ENCODE data around the gene RASA2. TPM values are rescaled to one million over a fixed set of nuclear protein-coding genes. Genes with fewer than 3 reads are reported as not detected.

The RASA2 gene
- polyA plus RNA-seq, 1 of the 3 experiments (the other 2 are of a cell fraction), result 2.4 TPM

DNA sequence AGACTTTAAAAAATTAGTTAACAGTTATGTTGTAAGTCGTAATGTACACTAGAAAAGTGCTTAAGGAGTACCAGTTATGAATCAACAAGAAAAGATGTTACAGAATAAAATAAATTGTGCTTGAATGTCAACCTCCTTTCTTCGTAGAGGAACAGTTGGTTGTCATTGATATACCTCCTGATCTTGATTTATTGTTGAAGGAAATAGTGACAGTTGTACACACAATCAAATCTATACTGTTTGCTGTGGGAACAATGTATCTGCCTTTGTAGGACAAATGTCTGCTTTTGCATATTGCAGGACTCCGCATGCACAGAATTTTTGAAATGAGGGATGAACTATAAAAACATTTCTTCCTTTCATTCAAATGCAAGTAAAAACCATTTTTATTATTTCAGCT, 19.2 kb downstream of the RASA2 start:
- H3K4me2 ChIP-seq, result no peak overlapping the region
- H3K4me1 ChIP-seq (ENCODE audit: control insufficient read depth in 1 of 2, insufficient read depth in 2 of 2, low read depth in 1 of 2, low read length in 1 of 2), result no peaks in the 10 kb centered on the region
- no peak overlapping the region for H3K4me3 ChIP-seq (ENCODE audit: low read depth in 2 of 2, low read length in 1 of 2)
- TF ChIP-seq MEF2A (IDR thresholded peaks at IDR 0.05; ENCODE audit: borderline replicate concordance, low read depth), result no peak
- CTCF ChIA-PET, result interaction anchor here (0.9 to 1.5 kb wide), 2 partner anchors 12 to 71 kb away, joined by 3 to 5 read pairs; no protein-coding TSS in a partner anchor
- H3K9ac ChIP-seq, result no peak overlapping the region
- no peak overlapping the region for H3K27ac ChIP-seq (ENCODE audit: low read depth in 2 of 2, low read length in 1 of 2)
- peaks cover 4 to 17% of the 10 kb centered on the region in 2 experiments for H3K36me3 ChIP-seq (replicated peaks in 1 of 2; ENCODE audit: control insufficient read depth in 1 of 2, insufficient read depth in 2 of 2, low read length in 1 of 2)
- H3K79me2 ChIP-seq (ENCODE audit: insufficient read depth), result peaks cover 94% of the 10 kb centered on the region
- no peak overlapping the region for H2AFZ ChIP-seq (ENCODE audit: low read depth)
- H3K27me3 ChIP-seq (ENCODE audit: insufficient read depth), result no peaks in the 10 kb centered on the region
- H3K9me3 ChIP-seq, result no peaks in the 10 kb centered on the region
- no peaks in the 10 kb centered on the region for H3K9me2 ChIP-seq
- DNase-seq, result no peak
- 93% methylated on average over 3 of the region's 3 CpGs for WGBS (ENCODE audit: low lambda C conversion rate)
- peaks cover 14% of the 10 kb centered on the region for H4K20me1 ChIP-seq (ENCODE audit: insufficient read depth)
- POLR2A ChIA-PET, result no interaction called here
- H3F3A ChIP-seq (replicated peaks; ENCODE audit: insufficient read depth), result no peaks in the 10 kb centered on the region

DNA sequence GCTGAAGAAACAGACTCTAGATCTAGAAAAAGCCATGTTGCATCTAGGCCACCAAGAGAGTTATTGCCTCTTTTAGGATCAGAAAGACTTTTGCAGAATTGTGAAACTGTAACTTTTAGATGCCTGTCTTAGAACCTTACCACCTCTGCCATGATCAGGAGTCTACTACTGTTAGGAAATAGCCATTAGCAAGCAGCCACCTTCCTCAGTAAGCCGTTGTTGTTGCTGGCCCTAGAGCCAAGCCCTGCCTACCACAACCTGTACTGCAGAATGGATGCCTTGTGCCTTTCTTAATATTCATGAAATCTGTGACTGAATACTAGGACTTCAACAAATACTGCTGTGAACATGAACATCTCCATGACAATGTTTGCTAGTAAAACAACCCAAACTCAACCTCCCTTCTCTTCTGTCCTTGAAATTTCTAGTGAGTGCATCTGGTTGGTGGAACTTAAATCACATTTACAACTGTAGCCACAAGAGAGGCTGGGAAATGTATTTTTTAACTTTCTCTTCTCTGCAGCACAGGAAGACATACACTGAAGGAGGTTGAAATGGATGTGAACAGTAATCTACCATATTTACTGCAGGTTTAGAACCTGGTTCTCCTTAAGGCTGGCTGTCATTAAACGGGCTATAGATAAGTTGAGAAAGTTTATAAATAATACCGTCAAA, 20.7 kb downstream of the RASA2 start:
- ChIA-PET CTCF (no interaction called here), POLR2A (no interaction called here)
- WGBS (ENCODE audit: low lambda C conversion rate), result 88% methylated on average over 3 of the region's 3 CpGs
- TF ChIP-seq RCOR1 (IDR thresholded peaks at IDR 0.05; ENCODE audit: low read length) (no peak), RAD21 (IDR thresholded peaks at IDR 0.05; ENCODE audit: low read length) (no peak), POLR2AphosphoS5 (IDR thresholded peaks at IDR 0.05; ENCODE audit: low read depth, low read length) (no peak), EP300 (IDR thresholded peaks at IDR 0.05; ENCODE audit: borderline replicate concordance in 1 of 2, low read depth in 1 of 2, low read length in 1 of 2) (no peak), GATA2 (CRISPR knock-in tag; IDR thresholded peaks at IDR 0.05) (no peak), TCF12 (IDR thresholded peaks at IDR 0.05) (no peak)
- TF ChIP-seq, protein P1, sequence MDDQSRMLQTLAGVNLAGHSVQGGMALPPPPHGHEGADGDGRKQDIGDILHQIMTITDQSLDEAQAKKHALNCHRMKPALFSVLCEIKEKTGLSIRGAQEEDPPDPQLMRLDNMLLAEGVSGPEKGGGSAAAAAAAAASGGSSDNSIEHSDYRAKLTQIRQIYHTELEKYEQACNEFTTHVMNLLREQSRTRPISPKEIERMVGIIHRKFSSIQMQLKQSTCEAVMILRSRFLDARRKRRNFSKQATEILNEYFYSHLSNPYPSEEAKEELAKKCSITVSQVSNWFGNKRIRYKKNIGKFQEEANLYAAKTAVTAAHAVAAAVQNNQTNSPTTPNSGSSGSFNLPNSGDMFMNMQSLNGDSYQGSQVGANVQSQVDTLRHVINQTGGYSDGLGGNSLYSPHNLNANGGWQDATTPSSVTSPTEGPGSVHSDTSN (IDR thresholded peaks at IDR 0.05), result no peak
- TF ChIP-seq, protein P2, sequence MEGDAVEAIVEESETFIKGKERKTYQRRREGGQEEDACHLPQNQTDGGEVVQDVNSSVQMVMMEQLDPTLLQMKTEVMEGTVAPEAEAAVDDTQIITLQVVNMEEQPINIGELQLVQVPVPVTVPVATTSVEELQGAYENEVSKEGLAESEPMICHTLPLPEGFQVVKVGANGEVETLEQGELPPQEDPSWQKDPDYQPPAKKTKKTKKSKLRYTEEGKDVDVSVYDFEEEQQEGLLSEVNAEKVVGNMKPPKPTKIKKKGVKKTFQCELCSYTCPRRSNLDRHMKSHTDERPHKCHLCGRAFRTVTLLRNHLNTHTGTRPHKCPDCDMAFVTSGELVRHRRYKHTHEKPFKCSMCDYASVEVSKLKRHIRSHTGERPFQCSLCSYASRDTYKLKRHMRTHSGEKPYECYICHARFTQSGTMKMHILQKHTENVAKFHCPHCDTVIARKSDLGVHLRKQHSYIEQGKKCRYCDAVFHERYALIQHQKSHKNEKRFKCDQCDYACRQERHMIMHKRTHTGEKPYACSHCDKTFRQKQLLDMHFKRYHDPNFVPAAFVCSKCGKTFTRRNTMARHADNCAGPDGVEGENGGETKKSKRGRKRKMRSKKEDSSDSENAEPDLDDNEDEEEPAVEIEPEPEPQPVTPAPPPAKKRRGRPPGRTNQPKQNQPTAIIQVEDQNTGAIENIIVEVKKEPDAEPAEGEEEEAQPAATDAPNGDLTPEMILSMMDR (IDR thresholded peaks at IDR 0.05), result no peak
- TF ChIP-seq, protein P3, sequence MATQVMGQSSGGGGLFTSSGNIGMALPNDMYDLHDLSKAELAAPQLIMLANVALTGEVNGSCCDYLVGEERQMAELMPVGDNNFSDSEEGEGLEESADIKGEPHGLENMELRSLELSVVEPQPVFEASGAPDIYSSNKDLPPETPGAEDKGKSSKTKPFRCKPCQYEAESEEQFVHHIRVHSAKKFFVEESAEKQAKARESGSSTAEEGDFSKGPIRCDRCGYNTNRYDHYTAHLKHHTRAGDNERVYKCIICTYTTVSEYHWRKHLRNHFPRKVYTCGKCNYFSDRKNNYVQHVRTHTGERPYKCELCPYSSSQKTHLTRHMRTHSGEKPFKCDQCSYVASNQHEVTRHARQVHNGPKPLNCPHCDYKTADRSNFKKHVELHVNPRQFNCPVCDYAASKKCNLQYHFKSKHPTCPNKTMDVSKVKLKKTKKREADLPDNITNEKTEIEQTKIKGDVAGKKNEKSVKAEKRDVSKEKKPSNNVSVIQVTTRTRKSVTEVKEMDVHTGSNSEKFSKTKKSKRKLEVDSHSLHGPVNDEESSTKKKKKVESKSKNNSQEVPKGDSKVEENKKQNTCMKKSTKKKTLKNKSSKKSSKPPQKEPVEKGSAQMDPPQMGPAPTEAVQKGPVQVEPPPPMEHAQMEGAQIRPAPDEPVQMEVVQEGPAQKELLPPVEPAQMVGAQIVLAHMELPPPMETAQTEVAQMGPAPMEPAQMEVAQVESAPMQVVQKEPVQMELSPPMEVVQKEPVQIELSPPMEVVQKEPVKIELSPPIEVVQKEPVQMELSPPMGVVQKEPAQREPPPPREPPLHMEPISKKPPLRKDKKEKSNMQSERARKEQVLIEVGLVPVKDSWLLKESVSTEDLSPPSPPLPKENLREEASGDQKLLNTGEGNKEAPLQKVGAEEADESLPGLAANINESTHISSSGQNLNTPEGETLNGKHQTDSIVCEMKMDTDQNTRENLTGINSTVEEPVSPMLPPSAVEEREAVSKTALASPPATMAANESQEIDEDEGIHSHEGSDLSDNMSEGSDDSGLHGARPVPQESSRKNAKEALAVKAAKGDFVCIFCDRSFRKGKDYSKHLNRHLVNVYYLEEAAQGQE (IDR thresholded peaks at IDR 0.05; ENCODE audit: low read depth, low read length), result no peak
- H3K4me3 ChIP-seq (ENCODE audit: low read depth in 2 of 2, low read length in 1 of 2), result no peak overlapping the region
- no peaks in the 10 kb centered on the region for H3F3A ChIP-seq (replicated peaks; ENCODE audit: insufficient read depth)
- no peak overlapping the region for H2AFZ ChIP-seq (ENCODE audit: low read depth)
- no peaks in the 10 kb centered on the region for H3K4me1 ChIP-seq (ENCODE audit: control insufficient read depth in 1 of 2, insufficient read depth in 2 of 2, low read depth in 1 of 2, low read length in 1 of 2)
- no peak overlapping the region for H3K4me2 ChIP-seq
- H3K9ac ChIP-seq, result no peak overlapping the region
- no peak overlapping the region for H3K27ac ChIP-seq (ENCODE audit: low read depth in 2 of 2, low read length in 1 of 2)
- H4K20me1 ChIP-seq (ENCODE audit: insufficient read depth), result 0 out of 2 replicates have a peak, but pooled peaks cover 10% of the 10 kb centered on the region
- H3K27me3 ChIP-seq (ENCODE audit: insufficient read depth), result no peaks in the 10 kb centered on the region
- no peaks in the 10 kb centered on the region for H3K9me3 ChIP-seq
- DNase-seq, result no peak
- H3K36me3 ChIP-seq (replicated peaks in 1 of 2; ENCODE audit: control insufficient read depth in 1 of 2, insufficient read depth in 2 of 2, low read length in 1 of 2), result peaks cover 4 to 14% of the 10 kb centered on the region in 2 experiments
- H3K79me2 ChIP-seq (ENCODE audit: insufficient read depth), result peaks cover 85% of the 10 kb centered on the region
- H3K9me2 ChIP-seq, result no peaks in the 10 kb centered on the region
